Ishikawa (cell line): ENCODE results near the gene IL10RB.

Experiments used
- CEBPB ChIP-seq: IDR thresholded peaks from 2 replicates; pipeline ENCODE4 v1.6.1; 2012
- CREB1 ChIP-seq: IDR thresholded peaks from 2 replicates; pipeline ENCODE4 v1.6.1; 2012; ENCODE audit warnings: low read depth
- EGR1 ChIP-seq: IDR thresholded peaks from 2 replicates; pipeline ENCODE4 v1.6.1; 2012
- EP300 ChIP-seq: IDR thresholded peaks from 2 replicates; pipeline ENCODE4 v1.6.1; 2012; ENCODE audit warnings: borderline replicate concordance
- FOXM1 ChIP-seq: IDR thresholded peaks from 2 replicates; pipeline ENCODE4 v1.6.1; 2012; ENCODE audit warnings: low read depth, borderline replicate concordance
- MAX ChIP-seq: IDR thresholded peaks from 2 replicates; pipeline ENCODE4 v1.6.1; 2012
- NFIC ChIP-seq: IDR thresholded peaks from 2 replicates; pipeline ENCODE4 v1.6.1; 2012
- RAD21 ChIP-seq: IDR thresholded peaks from 2 replicates; pipeline ENCODE4 v1.6.1; 2012; ENCODE audit warnings: low read depth
- REST ChIP-seq: IDR thresholded peaks from 2 replicates; pipeline ENCODE4 v1.6.1; 2012; ENCODE audit warnings: low read depth, mild to moderate bottlenecking
- TAF1 ChIP-seq: IDR thresholded peaks from 2 replicates; pipeline ENCODE4 v1.6.1; 2012; ENCODE audit warnings: low read depth, mild to moderate bottlenecking
- TEAD4 ChIP-seq: IDR thresholded peaks from 2 replicates; pipeline ENCODE4 v1.6.1; 2012
- USF1 ChIP-seq: IDR thresholded peaks from 2 replicates; pipeline ENCODE4 v1.6.1; 2012
- YY1 ChIP-seq: IDR thresholded peaks from 2 replicates; pipeline ENCODE4 v1.6.1; 2012; ENCODE audit warnings: low read depth
- ZBTB7A ChIP-seq: IDR thresholded peaks from 2 replicates; pipeline ENCODE4 v1.6.1; 2012; ENCODE audit warnings: low read depth

DNA sequence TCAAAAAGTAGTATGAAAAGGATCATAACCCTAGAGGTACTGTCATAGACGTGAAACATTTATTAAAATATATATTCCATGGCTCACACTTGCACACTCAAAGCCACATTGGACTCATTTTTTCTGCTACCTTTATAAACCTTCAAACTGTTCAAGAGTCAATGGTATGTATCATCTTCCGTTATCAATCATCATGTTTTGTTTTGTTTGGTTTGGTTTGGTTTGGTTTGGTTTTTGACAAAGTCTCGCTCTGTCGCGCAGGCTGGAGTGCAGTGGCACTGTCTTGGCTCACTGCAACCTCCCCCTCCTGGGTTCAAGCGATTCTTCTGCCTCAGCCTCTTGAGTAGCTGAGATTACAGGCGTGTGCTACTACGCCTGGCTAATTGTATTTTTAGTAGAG lies 34.6 kb upstream of the IL10RB start:
- TF ChIP-seq RAD21 (no peak), ZBTB7A (no peak), EGR1 (no peak), TEAD4 (no peak), MAX (no peak), FOXM1 (no peak), TAF1 (no peak), NFIC (no peak), EP300 (no peak), YY1 (no peak), REST (no peak), USF1 (no peak), CEBPB (no peak), CREB1 (no peak)
